Measurements from ENCODE around the gene DUSP9. TPM values are rescaled to one million over a fixed set of nuclear protein-coding genes. Genes with fewer than 3 reads are reported as not detected.
A peak's percentile ranks its signal among the peaks of the same experiment; 100 is the strongest.

Gene DUSP9
- total and polyA plus RNA-seq, 2 donors (not counting 3 experiments of a cell fraction or from before 2014, with no cell fraction given), result 0.04 TPM; not detected in 1

GRCh38 chrX:153688506-153688905 lies 41.5 kb downstream of the DUSP9 start:
- Histone ChIP-seq H3K36me3 (ENCODE audit: control insufficient read depth in 2 of 2, extremely low read depth in 1 of 2, insufficient read depth in 2 of 2, low read length in 2 of 2) (no peaks in the 10 kb centered on the region), H3K4me1 (ENCODE audit: control insufficient read depth, extremely low read depth, insufficient read depth, low read length) (peaks cover 4% of the 10 kb centered on the region), H3K9me1 (replicated peaks; ENCODE audit: control insufficient read depth, extremely low read depth, insufficient read depth, low read length) (no peaks in the 10 kb centered on the region), H2AFZ (ENCODE audit: low read depth, low read length) (no peak overlapping the region), H3K9me3 (replicated peaks; ENCODE audit: control insufficient read depth, insufficient read depth, low read length) (no peaks in the 10 kb centered on the region), H4K20me1 (replicated peaks; ENCODE audit: control insufficient read depth, extremely low read depth, insufficient read depth, low read length) (no peaks in the 10 kb centered on the region), H3K4me2 (ENCODE audit: insufficient read depth, low read length) (no peak overlapping the region), H3K27ac (ENCODE audit: insufficient read depth, low read depth, low read length) (no peak overlapping the region), H3K27me3 (ENCODE audit: control insufficient read depth in 2 of 2, insufficient read depth in 2 of 2, low read length in 2 of 2) (no peaks in the 10 kb centered on the region), H3K4me3 (replicated peaks in 1 of 3; ENCODE audit: insufficient read depth in 1 of 3, low read depth in 1 of 3, low read length in 3 of 3) (peak overlapping the region in 1 of 3 experiments; percentile 40), H3K79me2 (ENCODE audit: control insufficient read depth, insufficient read depth, low read length) (no peaks in the 10 kb centered on the region), H3K9ac (replicated peaks; ENCODE audit: extremely low read depth, insufficient read depth, low read length) (no peak overlapping the region)
- CTCF ChIA-PET, result no interaction called here
- no peak for FAIRE-seq
- TF ChIP-seq EZH2 (IDR thresholded peaks at IDR 0.05; ENCODE audit: borderline replicate concordance, low read depth, low read length, severe bottlenecking), result no peak
- TF ChIP-seq CTCF (IDR thresholded peaks at IDR 0.05; ENCODE audit: extremely low read depth in 1 of 2, insufficient read depth in 1 of 2, low read depth in 1 of 2, low read length in 2 of 2), result no peak
- no peak for TF ChIP-seq FOS (IDR thresholded peaks at IDR 0.05; ENCODE audit: borderline replicate concordance, insufficient read depth, low read length)
- TF ChIP-seq MAX (IDR thresholded peaks at IDR 0.05; ENCODE audit: insufficient read depth, insufficient read length), result no peak
- TF ChIP-seq POLR2AphosphoS5 (IDR thresholded peaks at IDR 0.05; ENCODE audit: insufficient read depth, low read depth, low read length), result no peak
- TF ChIP-seq GATA2 (IDR thresholded peaks at IDR 0.05; ENCODE audit: insufficient read depth, insufficient read length, low read depth, low read length), result no peak
- no peak for TF ChIP-seq POLR2A (IDR thresholded peaks at IDR 0.05; ENCODE audit: low read depth, low read length)
- no peak for TF ChIP-seq JUN (IDR thresholded peaks at IDR 0.05; ENCODE audit: borderline replicate concordance, insufficient read depth, insufficient read length, low read depth)
- no peak for TF ChIP-seq MYC (IDR thresholded peaks at IDR 0.05; ENCODE audit: low read depth, low read length)
- intact Hi-C loops (cut with micrococcal nuclease) (no loop called here), dilution Hi-C loops (cut with MboI; ENCODE audit: extremely low pct_ligation_motif_present, low sequenced_read_pairs) (no loop called here)
- DNase-seq (ENCODE audit: low read depth, low spot score), result no peak
- no TSS peak for BruUV-seq (replicated peaks)
- POLR2A ChIA-PET, result no interaction called here
